ENCODE data around the gene ACAN. TPM values are rescaled to one million over a fixed set of nuclear protein-coding genes. Genes with fewer than 3 reads are reported as not detected.

ACAN gene
- total and polyA plus RNA-seq, 2 of the 8 experiments (the other 6 are each of a cell fraction or from before 2014, with no cell fraction given), result 0.71 to 0.73 TPM

DNA sequence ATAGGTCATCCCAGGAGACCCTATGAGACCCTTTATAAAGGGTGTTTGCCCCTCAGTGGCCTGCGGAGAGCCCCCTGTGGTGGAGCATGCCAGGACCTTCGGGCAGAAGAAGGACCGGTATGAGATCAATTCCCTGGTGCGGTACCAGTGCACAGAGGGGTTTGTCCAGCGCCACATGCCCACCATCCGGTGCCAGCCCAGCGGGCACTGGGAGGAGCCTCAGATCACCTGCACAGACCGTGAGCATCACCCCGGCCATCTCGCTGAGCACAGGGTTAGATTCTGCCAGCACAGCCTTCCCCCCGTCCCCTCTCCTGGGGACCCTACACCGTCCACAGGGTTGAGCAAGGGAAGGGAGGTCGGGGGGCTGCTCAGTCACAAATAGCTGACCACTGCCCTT, 70.5 kb downstream of the ACAN start:
- H2BK15ac ChIP-seq (ENCODE audit: low read length), result no peak overlapping the region

More for the DNA sequence above, 70.5 kb downstream of the ACAN start:
- peaks cover 0 to 14% (median 5%) of the 10 kb centered on the region in 4 experiments; a peak in 5 of 8 replicates for H3K36me3 ChIP-seq (ENCODE audit: control insufficient read depth in 2 of 4, insufficient read depth in 4 of 4, low read length in 3 of 4)
- no peak overlapping the region for H2BK120ac ChIP-seq (replicated peaks; ENCODE audit: low read depth, low read length)
- no peaks in the 10 kb centered on the region for H3K23me2 ChIP-seq (ENCODE audit: low read depth, low read length)
- H3K9ac ChIP-seq (replicated peaks in 1 of 4; ENCODE audit: extremely low read depth in 1 of 4, low read depth in 3 of 4, low read length in 3 of 4), result no peak overlapping the region
- no peak overlapping the region for H3K4me3 ChIP-seq (ENCODE audit: extremely low read depth in 1 of 4, insufficient read depth in 2 of 4, low read depth in 3 of 4, low read length in 4 of 4)
- no peak overlapping the region for H2BK12ac ChIP-seq (ENCODE audit: low read depth, low read length)
- H3K23ac ChIP-seq (ENCODE audit: insufficient read length), result no peak overlapping the region
- POLR2A ChIA-PET (ENCODE audit: partially characterized antibody), result no interaction called here
- CTCF ChIA-PET (ENCODE audit: partially characterized antibody), result interaction anchor here (1.0 to 1.3 kb wide), 2 partner anchors 216 to 304 kb away, joined by 3 to 4 read pairs; no protein-coding TSS in a partner anchor
- H3K4me1 ChIP-seq (replicated peaks in 1 of 4; ENCODE audit: control insufficient read depth in 3 of 4, insufficient read depth in 4 of 4, low read length in 3 of 4), result peaks cover 0 to 4% (median 1%) of the 10 kb centered on the region in 4 experiments; a peak in 4 of 7 replicates
- peak overlapping the region; percentile 47 for H3K4ac ChIP-seq (replicated peaks; ENCODE audit: insufficient read length, low read depth, low read length)
- 93% methylated on average over 13 of the region's 13 CpGs; no CpG with 5 or more reads in 1 of the 2 experiments for WGBS, 2 experiments (ENCODE audit: extremely low coverage in 1 of 2, insufficient coverage in 1 of 2, insufficient read length in 1 of 2, insufficient replicate concordance in 2 of 2, low coverage in 1 of 2, low lambda C conversion rate in 2 of 2, missing lambda C conversion rate in 1 of 2)
- TF ChIP-seq, protein P1, sequence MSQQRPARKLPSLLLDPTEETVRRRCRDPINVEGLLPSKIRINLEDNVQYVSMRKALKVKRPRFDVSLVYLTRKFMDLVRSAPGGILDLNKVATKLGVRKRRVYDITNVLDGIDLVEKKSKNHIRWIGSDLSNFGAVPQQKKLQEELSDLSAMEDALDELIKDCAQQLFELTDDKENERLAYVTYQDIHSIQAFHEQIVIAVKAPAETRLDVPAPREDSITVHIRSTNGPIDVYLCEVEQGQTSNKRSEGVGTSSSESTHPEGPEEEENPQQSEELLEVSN (IDR thresholded peaks at IDR 0.05), result no peak
- no peak for TF ChIP-seq JUN (IDR thresholded peaks at IDR 0.05; ENCODE audit: low read depth, low read length)
- H4K8ac ChIP-seq (ENCODE audit: extremely low read depth, insufficient read depth, low read length), result no peak overlapping the region
- no peak overlapping the region for H3K18ac ChIP-seq (ENCODE audit: extremely low read depth, low read length)
- no peak overlapping the region for H3K56ac ChIP-seq (replicated peaks; ENCODE audit: insufficient read length, low read depth, low read length)
- no peak overlapping the region for H3K4me2 ChIP-seq (ENCODE audit: insufficient read depth in 1 of 2, low read depth in 2 of 2, low read length in 2 of 2)
- H2AK5ac ChIP-seq (ENCODE audit: low read depth, low read length), result no peak overlapping the region
- H3K79me1 ChIP-seq (ENCODE audit: low read depth, low read length), result no peaks in the 10 kb centered on the region
- H3K9me3 ChIP-seq (ENCODE audit: insufficient read depth in 2 of 2, low read depth in 1 of 2, low read length in 1 of 2), result no peaks in the 10 kb centered on the region
- H3K27me3 ChIP-seq (replicated peaks in 1 of 4; ENCODE audit: control insufficient read depth in 3 of 4, extremely low read depth in 1 of 4, insufficient read depth in 3 of 4, low read length in 3 of 4), result no peaks in the 10 kb centered on the region
- H3K14ac ChIP-seq (ENCODE audit: insufficient read length), result no peak overlapping the region
- H2BK20ac ChIP-seq (ENCODE audit: low read length), result no peak overlapping the region
- no peak overlapping the region for H4K5ac ChIP-seq (ENCODE audit: insufficient read length, low read depth, low read length)
- peaks cover 0 to 2% of the 10 kb centered on the region in 2 experiments for H4K20me1 ChIP-seq (replicated peaks in 1 of 2; ENCODE audit: control insufficient read depth in 1 of 2, insufficient read depth in 2 of 2, low read length in 2 of 2)
- H4K91ac ChIP-seq (replicated peaks; ENCODE audit: insufficient read length, low read length), result no peak overlapping the region
- DNase-seq (ENCODE audit: low read depth in 1 of 2, low spot score in 2 of 2), result no peak
- no peak for FAIRE-seq
- H2AFZ ChIP-seq (ENCODE audit: low read length), result no peak overlapping the region
- no peaks in the 10 kb centered on the region for H3K79me2 ChIP-seq (ENCODE audit: control insufficient read depth in 1 of 2, insufficient read depth in 2 of 2, low read length in 2 of 2)
- H3K27ac ChIP-seq (ENCODE audit: low read depth, low read length), result no peak overlapping the region
- H2BK5ac ChIP-seq (ENCODE audit: low read depth, low read length), result 0 out of 2 replicates have a peak overlapping the region, but pooled peaks have one; percentile 9
